WTC11 (cell line): ENCODE measurements around the gene SAT2.

ENCODE experiments used
- CTCF ChIP-seq: fragments of 200-600 bp; IDR thresholded peaks from 2 replicates; pipeline ENCODE4 v1.8.0; 2022; ENCODE audit warnings: antibody characterized with exemption
- ZBTB43 ChIP-seq: sonication (generic); formaldehyde crosslinking; IDR thresholded peaks from 2 replicates; pipeline ENCODE4 v1.8.1; 2023; ENCODE audit warnings: mild to moderate bottlenecking, missing genetic modification reagents
- ZMAT4 ChIP-seq: fragments of 250-450 bp; sonication (Bioruptor Pico); IDR thresholded peaks from 2 replicates; pipeline ENCODE4 v1.9.0; 2021; ENCODE audit warnings: mild to moderate bottlenecking

- TF ChIP-seq CTCF (no peak), ZMAT4 (CRISPR knock-in tag) (no peak), ZBTB43 (CRISPR knock-in tag) (no peak)
Measured at GRCh38 chr17:7579834-7580603, 47.6 kb downstream of the SAT2 start.
